A549 treated with CpdA at 1 μM for 4 hours (cell line): Measurements from ENCODE around the gene DNAJC24. TPM values are rescaled to one million over a fixed set of nuclear protein-coding genes. Genes with fewer than 3 reads are reported as not detected.

Source experiments
- total RNA-seq: library from RNA; stranded (reverse); fragments of 200-300 nt; extraction: Qiagen RNA extraction; gene quantifications from 5 replicates; pipeline ENCODE4 v1.2.3, GENCODE V29; 2022; ENCODE audit warnings: low read depth

Gene DNAJC24
- total RNA-seq: 8.6 to 14.5 TPM (median 10.6 TPM) in 5 replicates

DNA sequence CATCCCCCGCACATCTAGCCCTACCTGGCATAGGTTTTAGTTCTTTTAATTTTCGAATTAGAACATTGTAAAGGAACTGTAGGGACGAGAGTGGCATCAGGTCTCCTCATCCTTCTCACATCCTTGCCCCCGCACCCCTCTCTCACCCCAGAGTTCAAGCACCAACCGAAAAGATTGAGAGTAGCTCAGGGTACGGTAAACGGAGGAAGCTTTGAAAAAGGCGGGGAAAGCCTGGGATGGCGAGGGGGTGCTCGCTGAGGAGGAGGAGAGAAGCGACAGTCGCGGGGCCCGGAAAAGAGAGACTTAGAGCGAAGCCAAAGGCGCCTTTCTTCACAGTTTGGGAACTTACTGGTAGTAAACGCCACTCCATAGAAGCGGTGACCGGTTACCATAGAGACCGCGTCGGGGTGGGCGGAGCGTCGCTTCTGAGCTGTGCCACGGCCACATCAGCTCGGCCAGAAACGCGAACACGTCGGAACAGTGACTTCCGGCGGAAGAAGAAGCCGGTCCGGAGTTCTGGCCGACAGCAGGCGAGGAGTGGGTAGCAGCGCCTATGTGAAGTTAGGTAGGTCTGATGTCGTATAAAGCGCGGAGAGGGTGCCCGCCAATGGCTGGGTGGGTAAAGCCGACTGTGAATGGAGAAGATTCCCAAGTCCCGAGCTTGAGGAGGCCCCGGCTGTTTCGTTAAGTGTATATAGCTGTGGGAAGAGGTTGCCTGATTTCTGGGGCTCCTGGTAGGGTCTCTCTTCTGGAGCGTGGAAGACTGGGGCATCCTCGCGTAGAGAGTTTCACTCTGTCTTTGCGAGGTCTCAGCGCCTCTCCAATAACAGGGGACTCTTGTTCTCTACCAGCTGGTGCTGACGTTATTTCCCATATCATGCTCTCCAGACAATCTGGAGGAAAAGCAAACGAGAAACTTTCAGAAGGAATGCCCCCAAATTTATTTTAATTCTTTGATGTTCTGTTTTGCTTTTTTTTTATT, at the start of gene DNAJC24, which contains the start of gene DCDC1:
TSS of gene DNAJC24 (plus strand) at position 513 of the 982 bp plus-strand sequence. CDS start 889 bp downstream, outside the sequence.
TSS of gene DCDC1 (minus strand) at position 392 of the 982 bp plus-strand sequence. CDS start 41,459 bp downstream, outside the sequence.

Other genes with a start within 250 kb of the DNAJC24 start
- gene DCDC1, start 121 bp upstream of the DNAJC24 start, total RNA-seq: 0.30 to 0.64 TPM (median 0.49 TPM) in 5 replicates
- 30.3 to 60.1 TPM (median 38.3 TPM) in 5 replicates for gene IMMP1L, start 139.8 kb downstream of the DNAJC24 start, total RNA-seq
- gene ELP4, start 139.9 kb downstream of the DNAJC24 start, total RNA-seq: 7.3 to 10.1 TPM (median 8.6 TPM) in 5 replicates